GM12878 (cell line): ENCODE results near the gene TRPV6. TPM values are rescaled to one million over a fixed set of nuclear protein-coding genes. Genes with fewer than 3 reads are reported as not detected.

ENCODE experiments used
- ATF7 ChIP-seq: fragments of 450-650 bp; IDR thresholded peaks from 2 replicates; pipeline ENCODE4 v1.6.1; 2016; ENCODE audit warnings: low read depth, mild to moderate bottlenecking
- BCLAF1 ChIP-seq: fragments of 450-650 bp; IDR thresholded peaks from 2 replicates; pipeline ENCODE4 v1.6.1; 2017; ENCODE audit warnings: antibody characterized with exemption, mild to moderate bottlenecking, moderate library complexity
- CHD2 ChIP-seq: IDR thresholded peaks from 2 replicates; pipeline ENCODE4 v1.6.1; 2011; ENCODE audit warnings: low read depth, low read length, improper control_type of control experiment, borderline replicate concordance
- HSF1 ChIP-seq: fragments of 150-350 bp; IDR thresholded peaks from 2 replicates; pipeline ENCODE4 v1.6.1; 2014; ENCODE audit warnings: mild to moderate bottlenecking, low read depth, low read length
- IKZF2 ChIP-seq, 2 experiments: fragments of 450-650 bp; IDR thresholded peaks; 2 replicates each; pipeline ENCODE4 v1.6.1; 2017; ENCODE audit warnings: mild to moderate bottlenecking in 2 of 2, moderate library complexity in 2 of 2
- NR2C1 ChIP-seq: fragments of 450-650 bp; IDR thresholded peaks from 2 replicates; pipeline ENCODE4 v1.6.1; 2017; ENCODE audit warnings: antibody characterized with exemption, mild to moderate bottlenecking, moderate library complexity
- PRDM15 ChIP-seq: fragments of 450-650 bp; formaldehyde crosslinking; IDR thresholded peaks from 2 replicates; pipeline ENCODE4 v1.4.0; 2020; ENCODE audit warnings: mild to moderate bottlenecking, moderate library complexity
- SKIL ChIP-seq: fragments of 450-650 bp; IDR thresholded peaks from 2 replicates; pipeline ENCODE4 v1.6.1; 2017; ENCODE audit warnings: mild to moderate bottlenecking, low read depth, inconsistent platforms; ENCODE audit not compliant: poor library complexity, severe bottlenecking
- TCF3 ChIP-seq: IDR thresholded peaks from 2 replicates; pipeline ENCODE4 v1.6.1; 2012; ENCODE audit warnings: low read depth, mild to moderate bottlenecking, low read length, borderline replicate concordance; ENCODE audit not compliant: insufficient read depth
- ZNF217 ChIP-seq: fragments of 450-650 bp; IDR thresholded peaks from 2 replicates; pipeline ENCODE4 v1.6.1; 2017; ENCODE audit warnings: antibody characterized with exemption, mild to moderate bottlenecking
- polyA plus RNA-seq, 11 experiments: library from polyadenylated mRNA; depleted of rRNA in 4 of 11; unstranded in 6 of 11; stranded (reverse) in 5 of 11; fragments of >200 nt; fragmentation: Nextera tagmentation in 4 of 11; fragmentation: Illumina TruSeq in 1 of 11; extraction: Ambion mirVana in 4 of 11; extraction: Trizol in 1 of 11; gene quantifications; 1 replicate in 1 of 11; 2 replicates in 10 of 11; pipeline versions ENCODE4 v1.2.1 to v1.2.3, GENCODE V29; 2011 to 2016; ENCODE audit warnings: inconsistent platforms in 2 of 11, missing spikeins in 2 of 11, low read depth in 1 of 11
- total RNA-seq, 4 experiments: library from RNA; depleted of rRNA in 3 of 4; stranded (reverse); fragments of >200 nt in 3 of 4; fragmentation: Illumina TruSeq in 1 of 4; extraction: Trizol in 1 of 4; gene quantifications; 2 replicates each; pipeline versions ENCODE4 v1.2.1 to v1.2.3, GENCODE V29; 2013 to 2021

The TRPV6 gene
- total and polyA plus RNA-seq, 10 of the 15 experiments (the other 5 are each of a cell fraction or from before 2014, with no cell fraction given): not detected

GRCh38 chr7:142927949-142928348, 42.4 kb upstream of the TRPV6 start (continued):
- TF ChIP-seq SKIL: no peak
- no peak for TF ChIP-seq ZNF217
- TF ChIP-seq CHD2: no peak
- TF ChIP-seq TCF3: no peak
- TF ChIP-seq BCLAF1: no peak
- no peak for TF ChIP-seq PRDM15 (CRISPR knock-in tag)
- TF ChIP-seq HSF1: no peak
- TF ChIP-seq IKZF2 (IDR thresholded peaks at IDR 0.05): no peak
- no peak for TF ChIP-seq ATF7
- TF ChIP-seq NR2C1: no peak
- TF ChIP-seq, all 136 proteins: peak for 0
